ENCODE results near the gene DRD2.

Gene DRD2

DNA sequence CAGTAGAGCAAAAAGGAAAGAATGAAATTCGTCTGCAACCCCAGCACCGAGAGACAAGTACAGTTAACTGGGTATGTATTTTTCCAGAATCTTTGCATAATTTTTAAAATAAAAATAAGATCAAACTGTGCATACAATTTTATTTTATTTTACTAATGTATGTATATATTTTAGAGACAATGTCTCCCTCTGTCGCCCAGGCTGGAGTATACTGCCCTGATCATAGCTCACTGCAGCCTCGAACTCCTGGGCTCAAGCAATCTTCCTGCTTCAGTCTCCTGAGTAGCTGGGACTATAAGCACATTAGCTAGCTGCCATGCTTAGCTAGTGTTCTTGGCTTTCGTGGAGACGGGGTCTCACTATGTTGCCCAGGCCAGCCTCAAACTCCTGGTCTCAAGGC lies 18.8 kb upstream of the DRD2 start:
- no peaks in the 10 kb centered on the region for H3K9me3 ChIP-seq (ENCODE audit: insufficient read depth, low read length, severe bottlenecking)
- no peak overlapping the region for H3K4me2 ChIP-seq (ENCODE audit: insufficient read depth, low read length)
- no peaks in the 10 kb centered on the region for H3K79me2 ChIP-seq (ENCODE audit: insufficient read depth, low read length)
- no peaks in the 10 kb centered on the region for H3K27me3 ChIP-seq (ENCODE audit: insufficient read depth, low read length, poor library complexity)
- ATAC-seq (ENCODE audit: insufficient read depth, low read depth) = no peak
- no peaks in the 10 kb centered on the region for H3K36me3 ChIP-seq (ENCODE audit: insufficient read depth, low read length)
- H2AFZ ChIP-seq (ENCODE audit: low read depth, low read length) = no peak overlapping the region
- no peak for DNase-seq
- no peak overlapping the region for H3K27ac ChIP-seq (ENCODE audit: low read length)
- H3K4me1 ChIP-seq (ENCODE audit: insufficient read depth, low read length) = no peaks in the 10 kb centered on the region
- H3K9ac ChIP-seq (ENCODE audit: low read depth, low read length) = no peak overlapping the region
- no peak overlapping the region for H3K4me3 ChIP-seq (ENCODE audit: low read depth in 1 of 2, low read length in 2 of 2)
- TF ChIP-seq EZH2 (IDR thresholded peaks at IDR 0.05; ENCODE audit: borderline replicate concordance, low read depth, low read length, severe bottlenecking) = no peak
- TF ChIP-seq, protein P1, sequence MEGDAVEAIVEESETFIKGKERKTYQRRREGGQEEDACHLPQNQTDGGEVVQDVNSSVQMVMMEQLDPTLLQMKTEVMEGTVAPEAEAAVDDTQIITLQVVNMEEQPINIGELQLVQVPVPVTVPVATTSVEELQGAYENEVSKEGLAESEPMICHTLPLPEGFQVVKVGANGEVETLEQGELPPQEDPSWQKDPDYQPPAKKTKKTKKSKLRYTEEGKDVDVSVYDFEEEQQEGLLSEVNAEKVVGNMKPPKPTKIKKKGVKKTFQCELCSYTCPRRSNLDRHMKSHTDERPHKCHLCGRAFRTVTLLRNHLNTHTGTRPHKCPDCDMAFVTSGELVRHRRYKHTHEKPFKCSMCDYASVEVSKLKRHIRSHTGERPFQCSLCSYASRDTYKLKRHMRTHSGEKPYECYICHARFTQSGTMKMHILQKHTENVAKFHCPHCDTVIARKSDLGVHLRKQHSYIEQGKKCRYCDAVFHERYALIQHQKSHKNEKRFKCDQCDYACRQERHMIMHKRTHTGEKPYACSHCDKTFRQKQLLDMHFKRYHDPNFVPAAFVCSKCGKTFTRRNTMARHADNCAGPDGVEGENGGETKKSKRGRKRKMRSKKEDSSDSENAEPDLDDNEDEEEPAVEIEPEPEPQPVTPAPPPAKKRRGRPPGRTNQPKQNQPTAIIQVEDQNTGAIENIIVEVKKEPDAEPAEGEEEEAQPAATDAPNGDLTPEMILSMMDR (IDR thresholded peaks at IDR 0.05; ENCODE audit: borderline replicate concordance, extremely low read depth, low read length, poor library complexity, severe bottlenecking) = no peak
- no peaks in the 10 kb centered on the region for H4K20me1 ChIP-seq (ENCODE audit: insufficient read depth, low read length)

DNA sequence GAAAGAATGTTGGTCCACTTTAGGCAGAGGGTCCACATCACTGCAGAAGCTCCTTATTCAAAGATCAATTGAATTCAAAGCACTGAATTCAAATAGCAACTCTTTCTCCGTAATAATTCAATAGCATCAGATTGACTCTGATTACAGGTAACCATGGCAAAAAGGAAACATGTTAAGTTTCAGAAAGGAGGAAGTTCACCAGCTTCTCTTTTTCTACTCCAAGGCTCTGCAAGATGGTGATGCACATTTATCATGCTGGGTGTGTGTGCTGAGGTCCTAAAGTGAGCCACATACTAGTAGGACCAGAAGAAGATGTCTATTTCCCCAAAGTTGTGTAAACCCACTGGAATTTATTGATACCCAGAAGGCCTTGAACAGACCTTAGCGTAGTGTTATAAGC lies 18.0 kb upstream of the DRD2 start:
- Histone ChIP-seq H2AFZ (ENCODE audit: low read depth, low read length) (no peak overlapping the region), H3K4me3 (ENCODE audit: low read depth in 1 of 2, low read length in 2 of 2) (no peak overlapping the region), H4K20me1 (ENCODE audit: insufficient read depth, low read length) (no peaks in the 10 kb centered on the region), H3K27ac (ENCODE audit: low read length) (no peak overlapping the region), H3K36me3 (ENCODE audit: insufficient read depth, low read length) (no peaks in the 10 kb centered on the region), H3K9me3 (ENCODE audit: insufficient read depth, low read length, severe bottlenecking) (no peaks in the 10 kb centered on the region), H3K9ac (ENCODE audit: low read depth, low read length) (no peak overlapping the region), H3K27me3 (ENCODE audit: insufficient read depth, low read length, poor library complexity) (no peaks in the 10 kb centered on the region), H3K4me1 (ENCODE audit: insufficient read depth, low read length) (no peaks in the 10 kb centered on the region), H3K4me2 (ENCODE audit: insufficient read depth, low read length) (no peak overlapping the region), H3K79me2 (ENCODE audit: insufficient read depth, low read length) (no peaks in the 10 kb centered on the region)
- ATAC-seq (ENCODE audit: insufficient read depth, low read depth) (no peak), DNase-seq (no peak)
- TF ChIP-seq, protein P1 (IDR thresholded peaks at IDR 0.05; ENCODE audit: borderline replicate concordance, extremely low read depth, low read length, poor library complexity, severe bottlenecking) = no peak
- no peak for TF ChIP-seq EZH2 (IDR thresholded peaks at IDR 0.05; ENCODE audit: borderline replicate concordance, low read depth, low read length, severe bottlenecking)

DNA sequence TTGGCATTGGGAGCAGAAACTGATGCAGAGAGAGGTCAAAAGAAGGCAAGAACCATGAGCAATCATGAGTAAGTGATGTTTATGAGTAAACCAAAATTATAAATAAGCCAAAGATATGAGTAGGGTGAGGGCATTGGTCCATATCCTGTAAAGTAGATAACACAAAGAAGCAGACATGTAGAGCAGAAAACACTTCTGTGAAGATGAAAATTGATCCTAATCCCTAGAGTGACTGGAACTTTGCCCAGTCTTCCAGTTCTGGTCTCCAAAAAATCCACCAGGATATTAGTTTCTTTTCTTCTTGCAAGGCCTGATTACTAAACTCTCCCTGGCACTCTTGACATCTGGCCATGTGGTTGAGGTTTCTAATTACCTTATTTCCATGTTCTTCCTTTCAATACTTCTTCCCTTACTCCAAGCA lies 13.7 kb upstream of the DRD2 start:
- ATAC-seq (ENCODE audit: insufficient read depth, low read depth) (no peak), DNase-seq (no peak)
- Histone ChIP-seq H3K27me3 (ENCODE audit: insufficient read depth, low read length, poor library complexity) (no peaks in the 10 kb centered on the region), H3K27ac (ENCODE audit: low read length) (no peak overlapping the region), H4K20me1 (ENCODE audit: insufficient read depth, low read length) (no peaks in the 10 kb centered on the region), H2AFZ (ENCODE audit: low read depth, low read length) (no peak overlapping the region), H3K4me3 (ENCODE audit: low read depth in 1 of 2, low read length in 2 of 2) (no peak overlapping the region), H3K79me2 (ENCODE audit: insufficient read depth, low read length) (no peaks in the 10 kb centered on the region), H3K4me1 (ENCODE audit: insufficient read depth, low read length) (no peaks in the 10 kb centered on the region), H3K9me3 (ENCODE audit: insufficient read depth, low read length, severe bottlenecking) (no peaks in the 10 kb centered on the region), H3K9ac (ENCODE audit: low read depth, low read length) (no peak overlapping the region), H3K4me2 (ENCODE audit: insufficient read depth, low read length) (no peak overlapping the region), H3K36me3 (ENCODE audit: insufficient read depth, low read length) (no peaks in the 10 kb centered on the region)
- TF ChIP-seq EZH2 (IDR thresholded peaks at IDR 0.05; ENCODE audit: borderline replicate concordance, low read depth, low read length, severe bottlenecking) = no peak
- TF ChIP-seq, protein P1 (IDR thresholded peaks at IDR 0.05; ENCODE audit: borderline replicate concordance, extremely low read depth, low read length, poor library complexity, severe bottlenecking) = no peak

DNA sequence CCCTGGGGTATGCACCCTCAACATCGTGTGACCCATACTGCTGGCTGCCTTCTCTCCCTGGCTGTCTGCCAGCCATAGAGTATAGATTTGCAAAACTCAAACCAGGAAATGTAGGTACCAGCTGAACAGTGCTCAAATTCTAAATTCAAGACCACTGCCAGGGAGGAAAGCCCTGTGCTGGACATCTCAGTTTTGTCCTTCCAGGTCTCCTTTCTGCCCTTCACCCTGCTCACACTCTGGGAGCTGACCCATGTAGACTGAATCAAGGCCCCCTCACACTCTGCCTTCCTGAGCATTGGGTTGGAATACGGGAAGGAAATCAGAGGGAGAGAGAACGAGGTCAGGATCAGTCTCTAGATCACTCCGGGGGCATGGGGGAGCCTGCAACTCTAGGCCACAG lies 12.4 kb upstream of the DRD2 start:
- H3K4me2 ChIP-seq (ENCODE audit: insufficient read depth, low read length) = no peak overlapping the region
- no peak overlapping the region for H3K27ac ChIP-seq (ENCODE audit: low read length)
- H3K9ac ChIP-seq (ENCODE audit: low read depth, low read length) = no peak overlapping the region
- no peaks in the 10 kb centered on the region for H3K79me2 ChIP-seq (ENCODE audit: insufficient read depth, low read length)
- H4K20me1 ChIP-seq (ENCODE audit: insufficient read depth, low read length) = no peaks in the 10 kb centered on the region
- H3K27me3 ChIP-seq (ENCODE audit: insufficient read depth, low read length, poor library complexity) = no peaks in the 10 kb centered on the region
- H3K4me3 ChIP-seq (ENCODE audit: low read depth in 1 of 2, low read length in 2 of 2) = no peak overlapping the region
- H2AFZ ChIP-seq (ENCODE audit: low read depth, low read length) = no peak overlapping the region
- H3K4me1 ChIP-seq (ENCODE audit: insufficient read depth, low read length) = no peaks in the 10 kb centered on the region
- TF ChIP-seq, protein P1 (IDR thresholded peaks at IDR 0.05; ENCODE audit: borderline replicate concordance, extremely low read depth, low read length, poor library complexity, severe bottlenecking) = no peak
- TF ChIP-seq EZH2 (IDR thresholded peaks at IDR 0.05; ENCODE audit: borderline replicate concordance, low read depth, low read length, severe bottlenecking) = no peak
- no peaks in the 10 kb centered on the region for H3K36me3 ChIP-seq (ENCODE audit: insufficient read depth, low read length)
- ATAC-seq (ENCODE audit: insufficient read depth, low read depth) (no peak), DNase-seq (no peak)
- no peaks in the 10 kb centered on the region for H3K9me3 ChIP-seq (ENCODE audit: insufficient read depth, low read length, severe bottlenecking)

Measured in DND-41 (cell line).